H1 (cell line): ENCODE results near the gene FGR. TPM values are rescaled to one million over a fixed set of nuclear protein-coding genes. Genes with fewer than 3 reads are reported as not detected.

ENCODE experiments used
- CTCF ChIA-PET: fragments of 300-600 bp; sonication (Branson Sonifier 250); formaldehyde crosslinking; loops from one replicate; lab custom pipeline; 2021; ENCODE audit not compliant: partially characterized antibody; lab: Charles Lee
- POLR2A ChIA-PET: fragments of 300-600 bp; sonication (Branson Sonifier 250); formaldehyde crosslinking; loops from one replicate; lab custom pipeline; 2021; ENCODE audit warnings: inconsistent platforms; ENCODE audit not compliant: partially characterized antibody; lab: Charles Lee
- DNase-seq, 2 experiments: peaks; one replicate each; pipeline versions ENCODE4 v3.0.0 to v3.0.0-alpha.2; 2010 to 2022; ENCODE audit warnings: low spot score in 2 of 2, low read depth in 1 of 2, mixed read lengths in 1 of 2
- FAIRE-seq: peaks from 2 replicates; lab custom pipeline; 2011; peaks lifted over from hg19 to GRCh38; lab: Jason Lieb, UNC
- H2AFZ ChIP-seq: 2 replicates; pipeline ENCODE4 v1.8.1; 2012; ENCODE audit warnings: low read length, inconsistent platforms
- H2AK5ac ChIP-seq: 2 replicates; pipeline ENCODE4 v1.6.1; 2013; ENCODE audit warnings: low read depth, low read length
- H2BK120ac ChIP-seq: replicated peaks from 2 replicates; pipeline ENCODE3; 2013; ENCODE audit warnings: low read depth, low read length, inconsistent platforms
- H2BK12ac ChIP-seq: 2 replicates; pipeline ENCODE4 v1.6.1; 2013; ENCODE audit warnings: low read depth, low read length
- H2BK15ac ChIP-seq: 2 replicates; pipeline ENCODE4 v1.6.1; 2013; ENCODE audit warnings: low read length
- H2BK20ac ChIP-seq: 2 replicates; pipeline ENCODE4 v1.6.1; 2013; ENCODE audit warnings: low read length
- H2BK5ac ChIP-seq: 2 replicates; pipeline ENCODE4 v1.6.1; 2013; ENCODE audit warnings: low read depth, low read length
- H3K14ac ChIP-seq: 2 replicates; pipeline ENCODE4 v1.6.1; 2013; ENCODE audit warnings: inconsistent platforms; ENCODE audit not compliant: insufficient read length
- H3K18ac ChIP-seq: 2 replicates; pipeline ENCODE4 v1.6.1; 2013; ENCODE audit warnings: low read length; ENCODE audit errors: extremely low read depth
- H3K23ac ChIP-seq: 2 replicates; pipeline ENCODE4 v1.6.1; 2013; ENCODE audit warnings: inconsistent platforms; ENCODE audit not compliant: insufficient read length
- H3K23me2 ChIP-seq: 2 replicates; pipeline ENCODE4 v1.6.1; 2013; ENCODE audit warnings: low read depth, low read length
- H3K27ac ChIP-seq: 2 replicates; pipeline ENCODE4 v1.6.1; 2011; ENCODE audit warnings: low read depth, low read length, inconsistent platforms
- H3K27me3 ChIP-seq, 4 experiments: replicated peaks in 1 of 4; 1 replicate in 1 of 4; 2 replicates in 3 of 4; pipeline versions ENCODE4 v1.6.1 to v1.8.1; 2011 to 2013; ENCODE audit warnings: low read length in 3 of 4, mild to moderate bottlenecking in 3 of 4, inconsistent platforms in 2 of 4, mixed read lengths in 2 of 4, moderate library complexity in 1 of 4; ENCODE audit not compliant: control insufficient read depth in 3 of 4, insufficient read depth in 3 of 4; ENCODE audit errors: extremely low read depth in 1 of 4
- H3K36me3 ChIP-seq, 4 experiments: 2 replicates each; pipeline versions ENCODE4 v1.6.1 to v1.8.1; 2011 to 2013; ENCODE audit warnings: mild to moderate bottlenecking in 4 of 4, low read length in 3 of 4, moderate library complexity in 2 of 4, control low read depth in 1 of 4, inconsistent platforms in 1 of 4; ENCODE audit not compliant: insufficient read depth in 4 of 4, control insufficient read depth in 2 of 4
- H3K4ac ChIP-seq: replicated peaks from 2 replicates; pipeline ENCODE3; 2013; ENCODE audit warnings: low read length, low read depth, mixed read lengths, inconsistent platforms; ENCODE audit not compliant: insufficient read length
- H3K4me1 ChIP-seq, 4 experiments: replicated peaks in 1 of 4; 1 replicate in 1 of 4; 2 replicates in 3 of 4; pipeline versions ENCODE4 v1.6.1 to v1.8.1; 2011 to 2013; ENCODE audit warnings: low read length in 3 of 4, inconsistent platforms in 2 of 4, mixed read lengths in 1 of 4; ENCODE audit not compliant: insufficient read depth in 4 of 4, control insufficient read depth in 3 of 4
- H3K4me2 ChIP-seq, 2 experiments: 2 replicates each; pipeline versions ENCODE4 v1.6.1 to v1.8.1; 2011 to 2013; ENCODE audit warnings: low read depth in 2 of 2, low read length in 2 of 2, control low read depth in 1 of 2, inconsistent platforms in 1 of 2, mild to moderate bottlenecking in 1 of 2; ENCODE audit not compliant: insufficient read depth in 1 of 2
- H3K4me3 ChIP-seq, 4 experiments: fragments of 200-600, 300-600 bp in 1 of 4; sonication (generic), shearing (Covaris generic), sonication (Bioruptor Twin) in 1 of 4; 2 replicates each; pipeline versions ENCODE4 v1.5.1 to v1.8.1; 2011 to 2016; ENCODE audit warnings: low read length in 4 of 4, low read depth in 3 of 4, control low read depth in 2 of 4, inconsistent platforms in 2 of 4, mild to moderate bottlenecking in 2 of 4, mixed read lengths in 1 of 4, moderate library complexity in 1 of 4; ENCODE audit not compliant: insufficient read depth in 2 of 4; ENCODE audit errors: extremely low read depth in 1 of 4
- H3K56ac ChIP-seq: replicated peaks from 2 replicates; pipeline ENCODE3; 2013; ENCODE audit warnings: low read depth, mild to moderate bottlenecking, mixed read lengths, low read length, inconsistent platforms; ENCODE audit not compliant: insufficient read length
- H3K79me1 ChIP-seq: 2 replicates; pipeline ENCODE4 v1.6.1; 2013; ENCODE audit warnings: low read depth, low read length, control low read depth
- H3K79me2 ChIP-seq, 2 experiments: 2 replicates each; pipeline versions ENCODE4 v1.6.1 to v1.8.1; 2012 to 2013; ENCODE audit warnings: low read length in 2 of 2, mild to moderate bottlenecking in 2 of 2, inconsistent platforms in 1 of 2; ENCODE audit not compliant: insufficient read depth in 2 of 2, control insufficient read depth in 1 of 2
- H3K9ac ChIP-seq, 4 experiments: replicated peaks in 1 of 4; 1 replicate in 1 of 4; 2 replicates in 3 of 4; pipeline versions ENCODE4 v1.6.1 to v1.8.1; 2011 to 2013; ENCODE audit warnings: low read depth in 3 of 4, low read length in 3 of 4, control low read depth in 2 of 4, mild to moderate bottlenecking in 2 of 4, moderate library complexity in 2 of 4, inconsistent platforms in 1 of 4; ENCODE audit errors: extremely low read depth in 1 of 4
- H3K9me3 ChIP-seq, 2 experiments: 2 replicates each; pipeline versions ENCODE4 v1.6.1 to v1.8.1; 2012 to 2013; ENCODE audit warnings: mild to moderate bottlenecking in 2 of 2, moderate library complexity in 2 of 2, control low read depth in 1 of 2, inconsistent platforms in 1 of 2, low read depth in 1 of 2, low read length in 1 of 2, mixed read lengths in 1 of 2; ENCODE audit not compliant: insufficient read depth in 2 of 2
- H4K20me1 ChIP-seq, 2 experiments: replicated peaks in 1 of 2; 2 replicates each; pipeline versions ENCODE3 to v1.8.1; 2011 to 2013; ENCODE audit warnings: inconsistent platforms in 2 of 2, low read length in 2 of 2, mild to moderate bottlenecking in 1 of 2; ENCODE audit not compliant: insufficient read depth in 2 of 2, control insufficient read depth in 1 of 2
- H4K5ac ChIP-seq: 2 replicates; pipeline ENCODE4 v1.6.1; 2013; ENCODE audit warnings: low read length, low read depth, mixed read lengths, inconsistent platforms; ENCODE audit not compliant: insufficient read length
- H4K8ac ChIP-seq: 2 replicates; pipeline ENCODE4 v1.8.0; 2013; ENCODE audit warnings: mild to moderate bottlenecking, moderate library complexity, low read length, inconsistent platforms; ENCODE audit not compliant: insufficient read depth; ENCODE audit errors: extremely low read depth
- H4K91ac ChIP-seq: replicated peaks from 2 replicates; pipeline ENCODE3; 2013; ENCODE audit warnings: low read length, mixed read lengths, inconsistent platforms; ENCODE audit not compliant: insufficient read length
- FOSL1 ChIP-seq: IDR thresholded peaks from 2 replicates; pipeline ENCODE4 v1.6.1; 2011; ENCODE audit warnings: mild to moderate bottlenecking, low read depth, low read length, moderate library complexity; ENCODE audit not compliant: insufficient read depth
- JUND ChIP-seq: IDR thresholded peaks from 2 replicates; pipeline ENCODE4 v1.6.1; 2011; ENCODE audit warnings: mild to moderate bottlenecking, improper control_type of control experiment, low read length
- KDM5A ChIP-seq: fragments of 200-600 bp; IDR thresholded peaks from 2 replicates; pipeline ENCODE4 v1.7.1; 2012; ENCODE audit warnings: mild to moderate bottlenecking, low read length, inconsistent platforms, mixed read lengths
- MAFK ChIP-seq: IDR thresholded peaks from 2 replicates; pipeline ENCODE4 v1.6.1; 2012; ENCODE audit warnings: low read depth, mild to moderate bottlenecking, improper control_type of control experiment, low read length
- NANOG ChIP-seq: IDR thresholded peaks from 2 replicates; pipeline ENCODE4 v1.6.1; 2011; ENCODE audit warnings: low read length, low read depth, mild to moderate bottlenecking, inconsistent platforms; ENCODE audit not compliant: insufficient read depth, poor library complexity, severe bottlenecking
- NRF1 ChIP-seq: IDR thresholded peaks from 2 replicates; pipeline ENCODE4 v1.6.1; 2011; ENCODE audit warnings: mild to moderate bottlenecking, low read depth, low read length, improper control_type of control experiment
- PHF8 ChIP-seq: fragments of 200-600 bp; sonication (generic); conservative IDR thresholded peaks from 2 replicates; pipeline ENCODE4 v1.7.1; 2012; ENCODE audit warnings: low read depth, mild to moderate bottlenecking, inconsistent platforms, low read length, moderate library complexity
- POLR2AphosphoS5 ChIP-seq: IDR thresholded peaks from 2 replicates; pipeline ENCODE4 v1.6.1; 2011; ENCODE audit warnings: low read depth, low read length
- RXRA ChIP-seq: IDR thresholded peaks from 2 replicates; pipeline ENCODE4 v1.6.1; 2011; ENCODE audit warnings: low read depth, mild to moderate bottlenecking, low read length, moderate library complexity; ENCODE audit not compliant: insufficient read depth
- SIN3A ChIP-seq, 2 experiments: IDR thresholded peaks in 1 of 2; conservative IDR thresholded peaks in 1 of 2; 2 replicates each; pipeline ENCODE4 v1.6.1; 2011 to 2012; ENCODE audit warnings: low read length in 2 of 2, improper control_type of control experiment in 1 of 2, low read depth in 1 of 2, mild to moderate bottlenecking in 1 of 2
- SIRT6 ChIP-seq: IDR thresholded peaks from one replicate; pipeline ENCODE4 v1.7.1; 2012; ENCODE audit warnings: low read length, inconsistent platforms
- YY1 ChIP-seq: IDR thresholded peaks from 2 replicates; pipeline ENCODE4 v1.6.1; 2011; ENCODE audit warnings: low read depth, mild to moderate bottlenecking, low read length
- ZNF274 ChIP-seq: IDR thresholded peaks from 2 replicates; pipeline ENCODE4 v1.7.0; 2012; ENCODE audit warnings: low read length, borderline replicate concordance; ENCODE audit errors: extremely low read depth
- WGBS, 2 experiments: shearing (Covaris generic) in 1 of 2; methylation state at CpG; one replicate each; pipeline versions ENCODE4 v1.1.6 to v1.1.7; 2013 to 2015; ENCODE audit warnings: low lambda C conversion rate in 2 of 2, mixed read lengths in 2 of 2, inconsistent platforms in 1 of 2, low coverage in 1 of 2, missing lambda C conversion rate in 1 of 2; ENCODE audit not compliant: insufficient replicate concordance in 2 of 2, insufficient coverage in 1 of 2, insufficient read length in 1 of 2; ENCODE audit errors: extremely low coverage in 1 of 2, missing lambda C conversion rate in 1 of 2; 5-methylcytosine and 5-hydroxymethylcytosine counted together
- polyA plus RNA-seq, 7 experiments: library from polyadenylated mRNA; depleted of rRNA in 3 of 7; stranded (reverse) in 5 of 7; unstranded in 2 of 7; fragments of >200 nt in 5 of 7; fragments of 200-250 nt in 2 of 7; gene quantifications; 1 replicate in 5 of 7; 2 replicates in 1 of 7; 4 replicates in 1 of 7; pipeline versions ENCODE4 v1.2.1 to v1.2.3, GENCODE V29; 2011 to 2013; ENCODE audit warnings: missing spikeins in 2 of 7, mixed read lengths in 2 of 7
- total RNA-seq: library from RNA; stranded (reverse); fragmentation: NEBNext Ultra II Directional; extraction: Animal tissue kit (Norgen Biotek cat#: 25700); gene quantifications from 2 replicates; pipeline ENCODE4 v1.2.1, GENCODE V29; 2021

FGR gene
- total and polyA plus RNA-seq, 2 of the 8 experiments (the other 6 are each of a cell fraction or from before 2014, with no cell fraction given): 0.22 to 0.95 TPM

DNA sequence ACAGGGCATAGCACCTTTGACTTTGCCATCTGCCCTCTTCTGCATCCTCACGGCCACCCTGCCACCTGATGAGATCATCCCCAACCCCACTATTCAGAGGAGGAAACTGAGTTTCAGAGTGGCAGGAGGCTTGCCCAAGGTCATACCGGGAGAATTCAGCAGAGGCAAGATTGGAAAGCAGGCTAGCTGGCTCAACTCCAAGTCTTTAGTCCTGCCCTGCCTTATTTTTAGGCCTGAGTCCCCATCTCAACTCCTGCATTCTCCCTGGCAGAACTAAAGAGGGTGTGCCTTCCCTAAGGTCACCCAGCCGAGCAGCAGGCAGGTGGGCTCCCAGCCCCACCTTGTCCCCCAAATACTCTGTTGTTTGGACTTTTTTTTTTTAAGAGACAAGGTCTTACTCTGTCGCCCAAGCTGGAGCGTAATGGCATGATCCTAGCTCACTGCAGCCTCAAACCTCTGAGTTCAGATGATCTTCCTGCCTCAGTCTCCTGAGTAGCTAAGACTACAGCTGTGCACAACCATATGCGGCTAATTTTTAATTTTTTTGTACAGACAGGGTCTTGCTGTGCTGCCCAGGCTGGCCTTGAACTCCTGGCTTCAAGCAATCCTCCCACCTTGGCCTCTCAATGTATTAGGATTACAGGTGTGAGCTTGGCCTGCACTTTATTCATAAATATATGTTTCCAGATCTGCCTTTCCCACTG is 13.8 kb upstream of the FGR start:
- Histone ChIP-seq H2AK5ac (0 out of 2 replicates have a peak overlapping the region, but pooled peaks have one; percentile 8), H2BK20ac (peak overlapping the region; percentile 77; the same call in 1 of the 2 replicates), H3K4me1 (peaks cover 6 to 10% (median 8%) of the 10 kb centered on the region in 4 experiments), H3K18ac (no peak overlapping the region), H3K79me1 (no peaks in the 10 kb centered on the region), H3K9me3 (no peaks in the 10 kb centered on the region), H3K4me3 (no peak overlapping the region), H3K23ac (no peak overlapping the region), H3K4ac (no peak overlapping the region), H4K20me1 (no peaks in the 10 kb centered on the region), H2BK120ac (no peak overlapping the region), H2AFZ (no peak overlapping the region), H4K5ac (no peak overlapping the region), H4K8ac (no peak overlapping the region), H3K36me3 (no peaks in the 10 kb centered on the region), H3K79me2 (no peaks in the 10 kb centered on the region), H3K14ac (no peak overlapping the region), H3K27me3 (no peaks in the 10 kb centered on the region), H2BK15ac (peak overlapping the region; percentile 53; the same call in 1 of the 2 replicates), H2BK5ac (no peak overlapping the region; the same call in 1 of the 2 replicates), H3K56ac (no peak overlapping the region), H3K4me2 (no peak overlapping the region), H2BK12ac (0 out of 2 replicates have a peak overlapping the region, but pooled peaks have one; percentile 14), H4K91ac (no peak overlapping the region), H3K27ac (no peak overlapping the region), H3K23me2 (no peaks in the 10 kb centered on the region), H3K9ac (no peak overlapping the region)
- DNase-seq: no peak
- ChIA-PET POLR2A (no interaction called here), CTCF (interaction anchor here (0.8 to 6.2 kb wide), 8 partner anchors 10 to 291 kb away, joined by 3 to 47 read pairs (median 8); partner anchors contain the start of gene IFI6)
- FAIRE-seq: no peak
- 93% methylated on average over 6 of the region's 6 CpGs; no CpG with 5 or more reads in 1 of the 2 experiments for WGBS, 2 experiments
- TF ChIP-seq ZNF274 (no peak), YY1 (no peak), SIRT6 (no peak), NANOG (no peak), MAFK (no peak), NRF1 (no peak), POLR2AphosphoS5 (no peak), PHF8 (no peak), RXRA (no peak), SIN3A (conservative IDR thresholded peaks at IDR 0.05 in 1 of 2, IDR thresholded peaks at IDR 0.05 in 1 of 2; ENCODE audit: low read depth in 1 of 2, low read length in 2 of 2) (no peak), KDM5A (no peak), JUND (no peak), FOSL1 (no peak)
